Natural killer cell treated with Interleukin-12 subunit alpha and Interleukin-12 subunit beta and Interleukin-15 and Interleukin-18, amount 100 ng/mL, for 72 hours (primary cell): ENCODE results near the gene ZNF487. TPM values are rescaled to one million over a fixed set of nuclear protein-coding genes. Genes with fewer than 3 reads are reported as not detected.
"Not testable (repeated sequence)": the region's sequence is repeated elsewhere in the genome, so short reads cannot be mapped to it uniquely, and the experiment has no call there.

Experiments
- ATAC-seq, 2 donors: fragments of 150-1000 bp; cut with Tn5 transposase in 1 of 2; sonication (Bioruptor Pico), chemical (Tn5 transposase) in 1 of 2; 2 replicates each; pipeline ENCODE4 v1.10.0; 2021
- DNase-seq: peaks from one replicate; pipeline ENCODE4 v3.0.0; 2022; ENCODE audit warnings: low spot score
- H3K27ac Mint-ChIP-seq, 2 donors: 1 replicate in 1 of 2; 2 replicates in 1 of 2; pipeline ENCODE4 v1.8.0; 2022; ENCODE audit warnings: mixed read lengths in 2 of 2, mild to moderate bottlenecking in 1 of 2, moderate library complexity in 1 of 2
- H3K27me3 Mint-ChIP-seq, 2 donors: 1 replicate in 1 of 2; 2 replicates in 1 of 2; pipeline ENCODE4 v1.8.0; 2022; ENCODE audit warnings: mixed read lengths in 2 of 2
- H3K36me3 Mint-ChIP-seq: one replicate; pipeline ENCODE4 v1.8.0; 2022; ENCODE audit warnings: mixed read lengths
- H3K4me1 Mint-ChIP-seq, 2 donors: 1 replicate in 1 of 2; 2 replicates in 1 of 2; pipeline ENCODE4 v1.8.0; 2022; ENCODE audit warnings: low read depth in 2 of 2, mixed read lengths in 2 of 2, mild to moderate bottlenecking in 1 of 2
- H3K4me3 Mint-ChIP-seq: one replicate; pipeline ENCODE4 v1.8.0; 2022; ENCODE audit warnings: mixed read lengths
- H3K9me3 Mint-ChIP-seq: 2 replicates; pipeline ENCODE4 v1.8.0; 2022; ENCODE audit warnings: mixed read lengths
- total RNA-seq, 2 donors: library from RNA; stranded (reverse); gene quantifications; one replicate each; pipeline ENCODE4 v1.2.3, GENCODE V29; 2022

The ZNF487 gene
- total RNA-seq, 2 donors from 2014 or later: 3.5 to 5.7 TPM

- peaks cover 4% of the 10 kb centered on the region for H3K36me3 Mint-ChIP-seq
- peak overlapping the region; percentile 97 for H3K4me3 Mint-ChIP-seq
- DNase-seq (peak; percentile 79), ATAC-seq (no peak)
- no peaks in the 10 kb centered on the region for H3K9me3 Mint-ChIP-seq
- peak overlapping the region; percentile 88 to 92 for H3K27ac Mint-ChIP-seq
- H3K27me3 Mint-ChIP-seq: no peaks in the 10 kb centered on the region
- H3K4me1 Mint-ChIP-seq: peaks cover 15 to 17% of the 10 kb centered on the region in 2 donors
Measured at GRCh38 chr10:43409385-43410109, 27.4 kb upstream of the ZNF487 start.

DNA sequence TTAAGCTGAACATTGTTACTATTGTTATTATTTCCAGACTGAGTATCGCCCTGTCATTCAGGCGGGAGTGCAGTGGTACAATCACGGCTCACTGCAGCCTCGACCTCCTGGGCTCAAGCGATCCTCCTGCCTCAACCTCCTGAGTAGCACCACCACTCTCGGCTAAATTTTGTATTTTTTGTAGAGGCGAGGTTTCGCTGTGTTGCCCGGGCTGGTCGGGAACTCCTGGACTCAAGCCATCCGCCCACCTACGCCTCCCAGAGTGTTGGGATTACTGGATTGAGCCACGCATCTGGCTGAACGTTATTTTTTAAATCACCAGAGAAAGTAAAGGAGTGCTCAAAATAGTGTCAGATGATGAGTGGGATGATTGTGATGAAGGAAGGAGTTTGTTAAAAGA is 26.6 kb upstream of the ZNF487 start:
- no peaks in the 10 kb centered on the region for H3K27me3 Mint-ChIP-seq
- H3K9me3 Mint-ChIP-seq: no peaks in the 10 kb centered on the region
- peaks cover 10 to 13% of the 10 kb centered on the region in 2 donors for H3K4me1 Mint-ChIP-seq
- ATAC-seq (no peak), DNase-seq (no peak)
- peak overlapping the region; percentile 88 to 92 for H3K27ac Mint-ChIP-seq
- peak overlapping the region; percentile 97 for H3K4me3 Mint-ChIP-seq
- no peaks in the 10 kb centered on the region for H3K36me3 Mint-ChIP-seq

GRCh38 chr10:43411536-43411935 is 25.4 kb upstream of the ZNF487 start:
- no peaks in the 10 kb centered on the region for H3K9me3 Mint-ChIP-seq
- H3K27ac Mint-ChIP-seq: peak overlapping the region in 1 of 2 donors; percentile 92
- peaks cover 10 to 13% of the 10 kb centered on the region in 2 donors for H3K4me1 Mint-ChIP-seq
- H3K36me3 Mint-ChIP-seq: no peaks in the 10 kb centered on the region
- H3K4me3 Mint-ChIP-seq: no peak overlapping the region
- ATAC-seq (no peak), DNase-seq (no peak)
- H3K27me3 Mint-ChIP-seq: no peaks in the 10 kb centered on the region

DNA sequence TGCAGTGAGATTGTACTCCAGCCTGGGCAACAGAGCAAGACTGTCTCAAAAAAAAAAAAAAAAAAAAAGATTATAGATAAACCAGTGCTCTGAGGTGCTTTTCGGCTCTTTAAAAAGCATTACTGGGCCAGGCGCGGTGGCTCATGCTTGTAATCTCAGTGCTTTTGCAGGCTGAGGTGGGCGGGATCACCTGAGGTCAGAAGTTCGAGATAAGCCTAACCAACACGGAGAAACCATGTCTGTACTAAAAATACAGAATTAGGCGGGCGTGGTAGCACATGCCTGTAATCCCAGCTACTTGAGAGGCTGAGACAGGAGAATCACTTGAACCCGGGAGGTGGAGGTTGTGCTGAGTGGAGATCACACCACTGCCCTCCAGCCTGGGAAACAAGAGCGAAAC is 21.4 kb upstream of the ZNF487 start:
- DNase-seq: no peak
- peaks cover 21 to 27% of the 10 kb centered on the region in 2 donors for H3K4me1 Mint-ChIP-seq
- H3K4me3 Mint-ChIP-seq: no peak overlapping the region
- ATAC-seq: no peak
- no peaks in the 10 kb centered on the region for H3K36me3 Mint-ChIP-seq
- H3K9me3 Mint-ChIP-seq: no peaks in the 10 kb centered on the region
- H3K27ac Mint-ChIP-seq: no peak overlapping the region
- H3K27me3 Mint-ChIP-seq: no peaks in the 10 kb centered on the region

- no peaks in the 10 kb centered on the region for H3K9me3 Mint-ChIP-seq
- peaks cover 29 to 38% of the 10 kb centered on the region in 2 donors for H3K4me1 Mint-ChIP-seq
- no peaks in the 10 kb centered on the region for H3K27me3 Mint-ChIP-seq
- DNase-seq: peak; percentile 86
- no peaks in the 10 kb centered on the region for H3K36me3 Mint-ChIP-seq
- peak overlapping the region; percentile 99 to 100 for H3K27ac Mint-ChIP-seq
- peak overlapping the region; percentile 64 for H3K4me3 Mint-ChIP-seq
- ATAC-seq: peak; percentile 73 to 77
Measured at GRCh38 chr10:43417950-43418768, 18.8 kb upstream of the ZNF487 start.

DNA sequence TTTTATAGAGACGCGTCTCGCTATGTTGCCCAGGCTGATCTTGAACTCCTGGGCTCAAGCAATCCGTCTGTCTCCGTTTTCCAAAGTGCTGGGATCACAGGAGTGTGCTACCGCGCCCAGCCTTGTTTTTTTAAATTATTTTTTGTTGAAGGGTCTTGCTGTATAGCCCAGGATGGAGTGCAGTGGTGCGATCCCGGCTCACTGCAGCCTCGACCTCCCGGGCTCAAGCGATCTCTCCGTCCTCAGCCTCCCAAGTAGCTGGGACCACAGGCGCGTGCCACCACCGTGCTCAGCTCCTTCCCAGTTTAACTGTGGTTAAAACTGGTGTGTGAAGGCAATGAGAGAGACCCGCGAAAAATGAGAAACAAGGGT is 16.9 kb upstream of the ZNF487 start:
- no peaks in the 10 kb centered on the region for H3K36me3 Mint-ChIP-seq
- no peaks in the 10 kb centered on the region for H3K27me3 Mint-ChIP-seq
- DNase-seq (no peak), ATAC-seq (no peak)
- H3K27ac Mint-ChIP-seq: peak overlapping the region; percentile 99 to 100
- H3K4me3 Mint-ChIP-seq: peak overlapping the region; percentile 94
- H3K9me3 Mint-ChIP-seq: no peaks in the 10 kb centered on the region
- peaks cover 29 to 38% of the 10 kb centered on the region in 2 donors for H3K4me1 Mint-ChIP-seq

DNA sequence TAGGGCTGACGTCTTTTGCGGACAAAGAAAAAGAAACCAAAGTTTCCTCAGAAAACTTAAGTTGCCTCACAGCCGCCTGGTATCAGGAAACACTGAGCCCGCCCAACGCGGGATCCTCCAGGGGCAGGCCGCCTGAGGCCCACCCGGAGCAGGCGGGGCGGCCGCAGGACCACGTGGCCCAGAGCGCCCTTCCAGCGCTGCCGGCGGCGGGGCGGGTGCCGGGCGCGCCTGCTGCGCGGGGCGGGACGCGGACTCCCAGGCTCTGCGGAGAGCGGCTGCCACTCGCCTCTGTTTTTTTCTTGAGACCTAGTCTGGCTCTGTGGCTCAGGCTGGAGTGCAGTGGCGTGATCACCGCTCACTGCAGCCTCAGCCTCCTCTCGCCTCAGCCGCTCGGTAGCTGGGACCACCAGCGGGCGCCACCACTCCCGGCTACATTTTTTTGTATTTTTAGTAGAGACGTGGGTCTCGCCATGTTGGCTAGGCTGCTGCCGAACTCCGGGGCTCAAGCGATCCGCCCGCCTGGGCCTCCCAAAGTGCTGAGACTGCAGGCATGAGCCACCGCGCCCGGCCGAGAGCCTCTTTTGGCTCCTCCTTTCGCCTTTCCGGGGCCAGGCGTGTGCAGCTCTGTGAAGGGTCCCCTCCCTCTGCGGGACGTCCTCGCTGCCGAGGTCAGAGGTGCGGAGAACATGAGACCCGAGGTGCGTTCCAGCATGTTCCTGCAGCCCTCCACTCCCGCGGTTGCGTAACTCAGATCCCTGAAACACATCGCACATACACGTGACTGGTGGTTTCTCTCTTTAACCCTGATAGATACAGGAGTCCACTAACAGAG is 16.3 kb upstream of the ZNF487 start:
- no peaks in the 10 kb centered on the region for H3K27me3 Mint-ChIP-seq
- no peaks in the 10 kb centered on the region for H3K36me3 Mint-ChIP-seq
- peak; percentile 93 for DNase-seq
- peaks cover 29 to 38% of the 10 kb centered on the region in 2 donors for H3K4me1 Mint-ChIP-seq
- H3K4me3 Mint-ChIP-seq: peak overlapping the region; percentile 94
- peak; percentile 92 to 94 for ATAC-seq
- H3K27ac Mint-ChIP-seq: peak overlapping the region; percentile 99 to 100
- no peaks in the 10 kb centered on the region for H3K9me3 Mint-ChIP-seq

- Mint-ChIP-seq H3K9me3 (no peaks in the 10 kb centered on the region), H3K4me1 (peaks cover 29 to 38% of the 10 kb centered on the region in 2 donors), H3K27ac (peak overlapping the region; percentile 99 to 100), H3K4me3 (peak overlapping the region; percentile 94), H3K36me3 (no peaks in the 10 kb centered on the region), H3K27me3 (no peaks in the 10 kb centered on the region)
- ATAC-seq (no peak), DNase-seq (no peak)
Measured at GRCh38 chr10:43421201-43421507, 15.8 kb upstream of the ZNF487 start.

- peak overlapping the region; percentile 94 for H3K4me3 Mint-ChIP-seq
- no peaks in the 10 kb centered on the region for H3K27me3 Mint-ChIP-seq
- H3K9me3 Mint-ChIP-seq: no peaks in the 10 kb centered on the region
- DNase-seq (no peak), ATAC-seq (no peak)
- peaks cover 29 to 38% of the 10 kb centered on the region in 2 donors for H3K4me1 Mint-ChIP-seq
- H3K36me3 Mint-ChIP-seq: no peaks in the 10 kb centered on the region
- peak overlapping the region; percentile 99 to 100 for H3K27ac Mint-ChIP-seq
Measured at GRCh38 chr10:43421519-43421918, 15.4 kb upstream of the ZNF487 start.

- H3K27me3 Mint-ChIP-seq, H3K36me3 Mint-ChIP-seq, ATAC-seq, H3K9me3 Mint-ChIP-seq, DNase-seq: not testable (repeated sequence)
- Mint-ChIP-seq H3K4me1 (peaks cover 29 to 38% of the 10 kb centered on the region in 2 donors), H3K27ac (peak overlapping the region; percentile 99 to 100), H3K4me3 (peak overlapping the region; percentile 94)
Measured at GRCh38 chr10:43421944-43422343, 15.0 kb upstream of the ZNF487 start.

DNA sequence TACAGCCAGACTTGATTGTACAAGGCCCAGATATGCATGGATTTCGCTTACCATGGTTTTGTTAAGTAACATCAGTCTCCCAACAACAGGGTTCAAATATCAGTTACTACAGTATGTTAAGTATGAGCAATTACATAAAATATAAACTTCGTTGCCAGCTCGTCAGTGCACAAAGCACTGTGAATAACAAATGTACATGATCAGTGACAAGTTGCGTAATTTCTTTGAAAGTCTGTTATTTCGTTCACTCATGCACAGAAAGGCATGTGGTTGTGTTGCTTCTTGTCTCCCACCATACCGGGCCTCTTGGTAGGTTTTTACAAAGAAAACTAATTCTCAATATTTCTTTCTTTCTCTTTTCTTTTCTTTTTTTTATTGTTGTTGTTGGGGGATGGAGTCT is 12.5 kb upstream of the ZNF487 start:
- Mint-ChIP-seq H3K27me3 (no peaks in the 10 kb centered on the region), H3K36me3 (no peaks in the 10 kb centered on the region), H3K4me3 (no peak overlapping the region), H3K4me1 (peaks cover 19 to 22% of the 10 kb centered on the region in 2 donors), H3K9me3 (no peaks in the 10 kb centered on the region), H3K27ac (no peak overlapping the region)
- DNase-seq (no peak), ATAC-seq (no peak)

DNA sequence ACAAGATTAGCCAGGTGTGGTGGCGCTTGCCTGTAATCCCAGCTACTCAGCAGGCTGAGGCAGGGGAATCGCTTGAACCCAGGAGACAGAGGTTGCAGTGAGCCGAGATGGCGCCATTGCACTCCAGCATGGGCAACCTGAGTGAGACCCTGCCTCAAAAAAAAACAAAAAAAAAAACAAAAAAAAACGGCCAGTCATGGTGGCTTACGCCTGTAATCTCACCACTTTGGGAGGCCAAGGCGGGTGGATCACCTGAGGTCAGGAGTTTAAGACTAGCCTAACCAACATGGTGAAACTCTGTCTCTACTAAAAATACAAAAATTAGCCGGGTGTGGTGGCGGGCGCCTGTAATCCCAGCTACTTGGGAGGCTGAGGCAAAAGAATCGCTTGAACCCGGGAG is 10.4 kb upstream of the ZNF487 start:
- H3K27me3 Mint-ChIP-seq, H3K27ac Mint-ChIP-seq, H3K36me3 Mint-ChIP-seq, DNase-seq, H3K4me3 Mint-ChIP-seq, ATAC-seq, H3K9me3 Mint-ChIP-seq, H3K4me1 Mint-ChIP-seq: not testable (repeated sequence)

DNA sequence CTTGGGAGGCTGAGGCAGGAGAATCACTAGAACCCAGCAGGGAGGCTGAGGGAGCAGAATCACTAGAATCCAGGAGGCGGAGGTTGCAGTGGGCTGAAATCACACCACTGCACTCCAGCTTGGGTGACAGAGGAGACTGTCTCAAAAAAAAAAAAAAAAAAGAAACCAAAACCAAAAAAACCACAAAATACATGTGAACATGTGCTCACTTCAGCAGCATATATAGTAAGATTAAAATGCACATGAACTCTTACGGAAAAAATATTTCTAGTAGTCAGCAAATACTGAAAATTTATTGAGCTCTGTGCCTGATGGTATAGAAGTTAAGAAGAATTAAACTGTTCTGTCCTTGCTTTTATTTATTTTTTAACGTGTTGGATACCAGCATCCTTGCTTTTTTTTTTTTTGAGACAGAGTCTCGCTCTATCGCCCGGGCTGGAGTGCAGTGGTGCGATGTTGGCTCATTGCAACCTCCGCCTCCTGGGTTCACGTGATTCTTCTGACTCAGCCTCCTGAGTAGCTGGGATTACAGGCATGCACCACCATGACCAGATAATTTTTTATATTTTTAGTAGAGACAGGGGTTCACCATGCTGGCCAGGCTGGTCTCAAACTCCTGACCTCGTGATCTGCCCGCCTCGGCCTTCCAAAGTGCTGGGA is 9.6 kb upstream of the ZNF487 start:
- DNase-seq: peak; percentile 32
- peaks cover 0 to 4% of the 10 kb centered on the region in 2 donors for H3K4me1 Mint-ChIP-seq
- no peak for ATAC-seq
- H3K9me3 Mint-ChIP-seq: no peaks in the 10 kb centered on the region
- no peak overlapping the region for H3K27ac Mint-ChIP-seq
- H3K27me3 Mint-ChIP-seq: no peaks in the 10 kb centered on the region
- H3K4me3 Mint-ChIP-seq: no peak overlapping the region
- H3K36me3 Mint-ChIP-seq: no peaks in the 10 kb centered on the region
